Stomach (tissue), 9 donors: ENCODE measurements around the gene SELENOV. TPM values are rescaled to one million over a fixed set of nuclear protein-coding genes. Genes with fewer than 3 reads are reported as not detected.

ENCODE experiments used
- DNase-seq, 2 donors: peaks; one replicate each; pipeline versions ENCODE4 v3.0.0 to v3.0.0-alpha.2; 2013 to 2019
- H3K27ac ChIP-seq, 5 donors: fragments of 200-600 bp in 4 of 5; sonication (generic) in 4 of 5; one replicate each; pipeline ENCODE4 v1.5.1; 2013 to 2019; ENCODE audit warnings: mild to moderate bottlenecking in 1 of 5, moderate library complexity in 1 of 5
- H3K27me3 ChIP-seq, 3 donors: fragments of 200-600 bp; sonication (generic); one replicate each; pipeline ENCODE4 v1.5.1; 2017 to 2019; ENCODE audit warnings: mixed run types in 1 of 3
- H3K36me3 ChIP-seq, 4 donors: fragments of 200-600 bp; sonication (generic); 1 replicate in 3 of 4; 2 replicates in 1 of 4; pipeline ENCODE4 v1.5.1; 2016 to 2019
- H3K4me1 ChIP-seq, 4 donors: fragments of 200-600 bp; sonication (generic); one replicate each; pipeline ENCODE4 v1.5.1; 2016 to 2019
- H3K4me3 ChIP-seq, 4 donors: fragments of 200-600 bp; sonication (generic) in 3 of 4; one replicate each; pipeline ENCODE4 v1.5.1; 2016 to 2019; ENCODE audit warnings: mild to moderate bottlenecking in 1 of 4
- H3K9me3 ChIP-seq, 4 donors: fragments of 200-600 bp; sonication (generic); one replicate each; pipeline ENCODE4 v1.5.1; 2016 to 2019
- EP300 ChIP-seq: sonication (generic); formaldehyde crosslinking; IDR thresholded peaks from one replicate; pipeline ENCODE4 v1.6.1; 2017; ENCODE audit warnings: antibody characterized with exemption
- POLR2A ChIP-seq, 4 donors: fragments of 450-650 bp; IDR thresholded peaks; one replicate each; pipeline ENCODE4 v1.6.1; 2016; ENCODE audit warnings: antibody characterized with exemption in 4 of 4, control low read depth in 2 of 4, mild to moderate bottlenecking in 1 of 4, moderate library complexity in 1 of 4
- POLR2AphosphoS5 ChIP-seq, 3 donors: sonication (generic); formaldehyde crosslinking; IDR thresholded peaks; one replicate each; pipeline ENCODE4 v1.6.1; 2016; ENCODE audit warnings: antibody characterized with exemption in 3 of 3
- WGBS, 5 donors: extraction: QIAGEN DNeasy Blood & Tissue Kit in 3 of 5; methylation state at CpG; one replicate each; pipeline versions ENCODE4 v1.1.5 to v1.1.7; 2013 to 2018; 5-methylcytosine and 5-hydroxymethylcytosine counted together
- intact Hi-C: fragments of 100-400 bp; cut with DNase I; formaldehyde crosslinking; loops from one replicate; pipeline ENCODE4 v1.15.1; 2023; ENCODE audit warnings: low total_unique reads
- polyA plus RNA-seq, 3 donors: library from polyadenylated mRNA; stranded (reverse); fragments of 200-250 nt; gene quantifications; one replicate each; pipeline ENCODE4 v1.2.3, GENCODE V29; 2013
- total RNA-seq, 5 donors: library from RNA; depleted of rRNA; stranded (reverse); fragments of >200 nt; gene quantifications; one replicate each; pipeline versions ENCODE4 v1.1.0 to v1.2.3, GENCODE V29; 2014 to 2016
- TF ChIP-seq, protein P1 (sequence below), 7 experiments: fragments of 450-650 bp in 4 of 7; fragments of 200-600 bp in 3 of 7; sonication (generic) in 3 of 7; IDR thresholded peaks; one replicate each; pipeline ENCODE4 v1.5.1; 2016 to 2019; ENCODE audit warnings: antibody characterized with exemption in 7 of 7, control low read depth in 2 of 7, mild to moderate bottlenecking in 1 of 7
- donor health status: healthy with polysubstance abuse.
- donor health status: Bipolar disorder and iron deficiency.
- donor health status: healthy.

Gene SELENOV
- total and polyA plus RNA-seq, 8 donors, result not detected

DNA sequence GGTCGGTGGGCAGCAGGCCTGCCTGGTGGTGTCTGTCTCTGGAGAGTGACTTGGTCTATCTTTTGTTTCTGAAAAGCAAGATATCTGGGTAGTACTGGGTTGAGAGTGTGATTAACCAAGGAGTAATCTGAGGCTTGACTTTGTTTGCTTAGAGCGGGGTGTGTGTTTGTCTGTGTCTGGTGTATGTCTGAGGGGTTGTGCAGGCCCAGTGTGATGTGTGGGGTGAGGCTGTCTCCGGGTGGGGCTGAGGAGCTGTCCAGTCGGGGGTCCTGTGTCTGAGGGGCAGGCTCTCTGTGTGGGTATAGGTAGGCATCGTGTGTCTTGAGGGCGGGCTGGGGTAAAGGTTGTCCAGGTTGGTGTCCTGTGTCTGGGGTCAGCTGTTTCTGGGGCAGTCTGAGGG is 45.4 kb upstream of the SELENOV start:
- WGBS, 5 donors, result 78 to 85% (median 82%) methylated on average over 6 of the region's 6 CpGs
- Histone ChIP-seq H3K36me3 (peaks cover 97 to 100% (median 100%) of the 10 kb centered on the region in 4 donors), H3K27me3 (no peaks in the 10 kb centered on the region), H3K27ac (no peak overlapping the region), H3K9me3 (no peaks in the 10 kb centered on the region), H3K4me1 (peaks cover 0 to 5% (median 0%) of the 10 kb centered on the region in 4 donors), H3K4me3 (no peak overlapping the region)
- TF ChIP-seq POLR2A (IDR thresholded peaks at IDR 0.05), result no peak
- no peak for TF ChIP-seq EP300
- TF ChIP-seq, protein P1, sequence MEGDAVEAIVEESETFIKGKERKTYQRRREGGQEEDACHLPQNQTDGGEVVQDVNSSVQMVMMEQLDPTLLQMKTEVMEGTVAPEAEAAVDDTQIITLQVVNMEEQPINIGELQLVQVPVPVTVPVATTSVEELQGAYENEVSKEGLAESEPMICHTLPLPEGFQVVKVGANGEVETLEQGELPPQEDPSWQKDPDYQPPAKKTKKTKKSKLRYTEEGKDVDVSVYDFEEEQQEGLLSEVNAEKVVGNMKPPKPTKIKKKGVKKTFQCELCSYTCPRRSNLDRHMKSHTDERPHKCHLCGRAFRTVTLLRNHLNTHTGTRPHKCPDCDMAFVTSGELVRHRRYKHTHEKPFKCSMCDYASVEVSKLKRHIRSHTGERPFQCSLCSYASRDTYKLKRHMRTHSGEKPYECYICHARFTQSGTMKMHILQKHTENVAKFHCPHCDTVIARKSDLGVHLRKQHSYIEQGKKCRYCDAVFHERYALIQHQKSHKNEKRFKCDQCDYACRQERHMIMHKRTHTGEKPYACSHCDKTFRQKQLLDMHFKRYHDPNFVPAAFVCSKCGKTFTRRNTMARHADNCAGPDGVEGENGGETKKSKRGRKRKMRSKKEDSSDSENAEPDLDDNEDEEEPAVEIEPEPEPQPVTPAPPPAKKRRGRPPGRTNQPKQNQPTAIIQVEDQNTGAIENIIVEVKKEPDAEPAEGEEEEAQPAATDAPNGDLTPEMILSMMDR (IDR thresholded peaks at IDR 0.05), result no peak
- no peak for TF ChIP-seq POLR2AphosphoS5 (IDR thresholded peaks at IDR 0.05)
- DNase-seq, result no peak
- intact Hi-C loops, result no loop called here

DNA sequence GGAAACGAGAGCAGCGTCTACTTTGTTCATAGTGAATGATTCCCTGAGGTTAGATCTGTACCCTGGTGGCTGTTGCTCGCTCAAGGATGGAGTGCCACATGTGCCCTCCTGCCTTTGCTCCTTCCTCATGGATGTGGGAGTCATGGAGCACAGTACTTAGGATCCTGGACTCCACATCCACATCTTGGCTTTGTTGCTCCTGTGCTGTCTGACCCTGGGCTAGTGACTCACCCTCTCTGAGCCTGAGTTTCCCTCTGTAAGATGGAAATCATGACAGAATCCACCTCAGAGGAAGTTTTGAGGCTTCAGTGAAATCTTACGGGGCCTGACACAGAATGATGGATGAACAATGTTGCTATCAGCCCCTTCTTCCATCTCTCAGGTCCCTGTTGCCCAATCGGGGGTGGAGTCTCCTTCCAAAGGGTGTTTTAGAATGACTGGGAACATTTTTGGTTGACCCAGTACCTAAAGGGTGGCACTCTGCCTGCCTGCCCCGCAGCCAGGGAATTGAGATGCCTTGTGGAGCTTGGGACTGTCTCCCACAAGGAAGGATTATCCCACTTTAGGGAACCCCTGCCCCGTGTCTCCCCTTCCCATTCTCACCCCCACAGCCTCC is 44.1 kb upstream of the SELENOV start:
- no peak for TF ChIP-seq POLR2A (IDR thresholded peaks at IDR 0.05)
- TF ChIP-seq POLR2AphosphoS5 (IDR thresholded peaks at IDR 0.05), result no peak
- no peak for TF ChIP-seq EP300
- TF ChIP-seq, protein P1 (IDR thresholded peaks at IDR 0.05), result no peak
- peaks cover 91 to 100% (median 100%) of the 10 kb centered on the region in 4 donors for H3K36me3 ChIP-seq
- intact Hi-C loops, result loop anchor here (10.0 kb wide), 1 partner anchor 64 kb away; the partner anchor contains the start of gene EID2B
- peaks cover 0 to 5% (median 0%) of the 10 kb centered on the region in 4 donors for H3K4me1 ChIP-seq
- H3K9me3 ChIP-seq, result no peaks in the 10 kb centered on the region
- no peak for DNase-seq
- H3K4me3 ChIP-seq, result no peak overlapping the region
- H3K27ac ChIP-seq, result no peak overlapping the region
- no peaks in the 10 kb centered on the region for H3K27me3 ChIP-seq
- 77 to 91% (median 85%) methylated on average over 6 to 7 of the region's 7 CpGs for WGBS, 5 donors

- Histone ChIP-seq H3K27me3 (no peaks in the 10 kb centered on the region), H3K9me3 (no peaks in the 10 kb centered on the region), H3K4me1 (peaks cover 0 to 5% (median 0%) of the 10 kb centered on the region in 4 donors), H3K27ac (no peak overlapping the region), H3K36me3 (peaks cover 89 to 100% (median 100%) of the 10 kb centered on the region in 4 donors), H3K4me3 (no peak overlapping the region)
- no peak for TF ChIP-seq POLR2A (IDR thresholded peaks at IDR 0.05)
- no peak for TF ChIP-seq POLR2AphosphoS5 (IDR thresholded peaks at IDR 0.05)
- TF ChIP-seq, protein P1 (IDR thresholded peaks at IDR 0.05), result no peak
- no peak for TF ChIP-seq EP300
- intact Hi-C loops, result loop anchor here (10.0 kb wide), 1 partner anchor 63 kb away; the partner anchor contains the start of gene EID2B
- 86 to 88% (median 86%) methylated on average over 8 of the region's 8 CpGs for WGBS, 5 donors
- DNase-seq, result no peak
Measured at GRCh38 chr19:39471756-39472536, 43.0 kb upstream of the SELENOV start.

GRCh38 chr19:39472746-39473442 is 42.0 kb upstream of the SELENOV start:
- H3K27ac ChIP-seq, result no peak overlapping the region
- no peaks in the 10 kb centered on the region for H3K27me3 ChIP-seq
- H3K4me3 ChIP-seq, result no peak overlapping the region
- H3K4me1 ChIP-seq, result peaks cover 0 to 5% (median 0%) of the 10 kb centered on the region in 4 donors
- intact Hi-C loops, result loop anchor here (10.0 kb wide), 1 partner anchor 62 kb away; the partner anchor contains the start of gene EID2B
- H3K36me3 ChIP-seq, result peaks cover 80 to 99% (median 93%) of the 10 kb centered on the region in 4 donors
- TF ChIP-seq, protein P1 (IDR thresholded peaks at IDR 0.05), result no peak
- no peak for TF ChIP-seq POLR2AphosphoS5 (IDR thresholded peaks at IDR 0.05)
- TF ChIP-seq EP300, result no peak
- TF ChIP-seq POLR2A (IDR thresholded peaks at IDR 0.05), result no peak
- 86 to 91% (median 88%) methylated on average over 23 to 32 of the region's 32 CpGs for WGBS, 5 donors
- DNase-seq, result no peak
- H3K9me3 ChIP-seq, result no peaks in the 10 kb centered on the region
